GM12878 (cell line): ENCODE data around the gene MSS51. TPM values are rescaled to one million over a fixed set of nuclear protein-coding genes. Genes with fewer than 3 reads are reported as not detected.

Experiments used
- CUX1 ChIP-seq: IDR thresholded peaks from 2 replicates; pipeline ENCODE4 v1.6.1; 2012; ENCODE audit warnings: improper control_type of control experiment, low read depth, low read length; ENCODE audit not compliant: insufficient replicate concordance
- ETV6 ChIP-seq, 2 experiments: fragments of 450-650 bp in 1 of 2; IDR thresholded peaks in 1 of 2; conservative IDR thresholded peaks in 1 of 2; 2 replicates each; pipeline ENCODE4 v1.6.1; 2014; ENCODE audit warnings: antibody characterized with exemption in 1 of 2, borderline replicate concordance in 1 of 2, low read depth in 1 of 2, mild to moderate bottlenecking in 1 of 2, moderate library complexity in 1 of 2
- EZH2 ChIP-seq: IDR thresholded peaks from 2 replicates; pipeline ENCODE4 v1.6.1; 2012; ENCODE audit warnings: low read depth, mild to moderate bottlenecking, control low read depth, inconsistent platforms, low read length, borderline replicate concordance; ENCODE audit not compliant: control insufficient read depth
- GABPA ChIP-seq: IDR thresholded peaks from 2 replicates; pipeline ENCODE4 v1.6.1; 2014; ENCODE audit warnings: antibody characterized with exemption, low read depth, mild to moderate bottlenecking, inconsistent platforms
- GATAD2B ChIP-seq: fragments of 450-650 bp; conservative IDR thresholded peaks from 2 replicates; pipeline ENCODE4 v1.6.1; 2017; ENCODE audit warnings: low read depth, mild to moderate bottlenecking, moderate library complexity
- IKZF2 ChIP-seq, 2 experiments: fragments of 450-650 bp; IDR thresholded peaks; 2 replicates each; pipeline ENCODE4 v1.6.1; 2017; ENCODE audit warnings: mild to moderate bottlenecking in 2 of 2, moderate library complexity in 2 of 2
- LARP7 ChIP-seq: fragments of 450-650 bp; IDR thresholded peaks from 2 replicates; pipeline ENCODE4 v1.6.1; 2017; ENCODE audit warnings: mild to moderate bottlenecking
- MLLT1 ChIP-seq: fragments of 450-650 bp; IDR thresholded peaks from 2 replicates; pipeline ENCODE4 v1.6.1; 2016; ENCODE audit warnings: mild to moderate bottlenecking
- MTA2 ChIP-seq: fragments of 450-650 bp; IDR thresholded peaks from 2 replicates; pipeline ENCODE4 v1.6.1; 2016; ENCODE audit warnings: low read depth, mild to moderate bottlenecking, moderate library complexity
- PML ChIP-seq: IDR thresholded peaks from 2 replicates; pipeline ENCODE4 v1.6.1; 2012; ENCODE audit warnings: low read length, inconsistent platforms
- POU2F2 ChIP-seq: IDR thresholded peaks from 3 replicates; pipeline ENCODE4 v1.6.1; 2011; ENCODE audit warnings: low read depth, mild to moderate bottlenecking, low read length, borderline replicate concordance
- SIN3A ChIP-seq: IDR thresholded peaks from 2 replicates; pipeline ENCODE4 v1.6.1; 2012; ENCODE audit warnings: low read depth, low read length, improper control_type of control experiment
- SMARCA5 ChIP-seq: fragments of 450-650 bp; IDR thresholded peaks from 2 replicates; pipeline ENCODE4 v1.6.1; 2017; ENCODE audit warnings: mild to moderate bottlenecking
- SMC3 ChIP-seq: IDR thresholded peaks from 2 replicates; pipeline ENCODE4 v1.6.1; 2011; ENCODE audit warnings: low read length, improper control_type of control experiment, borderline replicate concordance
- ZBTB11 ChIP-seq: fragments of 450-650 bp; formaldehyde crosslinking; IDR thresholded peaks from 2 replicates; pipeline ENCODE4 v1.5.0; 2022; ENCODE audit warnings: mild to moderate bottlenecking, missing genetic modification characterization
- ZNF687 ChIP-seq: fragments of 450-650 bp; IDR thresholded peaks from 2 replicates; pipeline ENCODE4 v1.6.1; 2017; ENCODE audit warnings: mild to moderate bottlenecking, moderate library complexity
- polyA plus RNA-seq, 11 experiments: library from polyadenylated mRNA; depleted of rRNA in 4 of 11; unstranded in 6 of 11; stranded (reverse) in 5 of 11; fragments of >200 nt; fragmentation: Nextera tagmentation in 4 of 11; fragmentation: Illumina TruSeq in 1 of 11; extraction: Ambion mirVana in 4 of 11; extraction: Trizol in 1 of 11; gene quantifications; 1 replicate in 1 of 11; 2 replicates in 10 of 11; pipeline versions ENCODE4 v1.2.1 to v1.2.3, GENCODE V29; 2011 to 2016; ENCODE audit warnings: inconsistent platforms in 2 of 11, missing spikeins in 2 of 11, low read depth in 1 of 11
- total RNA-seq, 4 experiments: library from RNA; depleted of rRNA in 3 of 4; stranded (reverse); fragments of >200 nt in 3 of 4; fragmentation: Illumina TruSeq in 1 of 4; extraction: Trizol in 1 of 4; gene quantifications; 2 replicates each; pipeline versions ENCODE4 v1.2.1 to v1.2.3, GENCODE V29; 2013 to 2021

The MSS51 gene
- total and polyA plus RNA-seq, 10 of the 15 experiments (the other 5 are each of a cell fraction or from before 2014, with no cell fraction given) = 0.06 to 2.1 (median 1.5) TPM

- TF ChIP-seq ZBTB11 (CRISPR knock-in tag) (no peak), MLLT1 (no peak), SMC3 (no peak), SIN3A (no peak), EZH2 (no peak), PML (peak; percentile 41; the same call in 1 of the 2 replicates), ZNF687 (no peak), CUX1 (no peak), LARP7 (no peak), IKZF2 (IDR thresholded peaks at IDR 0.05) (no peak), SMARCA5 (peak; percentile 50; the same call in 1 of the 2 replicates), GABPA (no peak), ETV6 (conservative IDR thresholded peaks at IDR 0.05 in 1 of 2, IDR thresholded peaks at IDR 0.05 in 1 of 2; ENCODE audit: borderline replicate concordance in 1 of 2, low read depth in 1 of 2) (0 out of 4 replicates have a peak, but pooled peaks of 1 of the 2 experiments have one; percentile 29), POU2F2 (no peak), GATAD2B (no peak), MTA2 (no peak)
Observed at GRCh38 chr10:73413108-73413527, 20.2 kb downstream of the MSS51 start (continued).
